HG02970 (cell line): ENCODE data around the gene ZNF524.

ENCODE experiments used
- ATAC-seq: cut with Tn5 transposase; IDR thresholded peaks from one replicate; pipeline ENCODE4 v1.9.1; 2021; ENCODE audit warnings: mild to moderate bottlenecking, moderate library complexity, moderate number of reproducible peaks; ENCODE audit not compliant: unreplicated experiment, low FRiP score

The ZNF524 gene

DNA sequence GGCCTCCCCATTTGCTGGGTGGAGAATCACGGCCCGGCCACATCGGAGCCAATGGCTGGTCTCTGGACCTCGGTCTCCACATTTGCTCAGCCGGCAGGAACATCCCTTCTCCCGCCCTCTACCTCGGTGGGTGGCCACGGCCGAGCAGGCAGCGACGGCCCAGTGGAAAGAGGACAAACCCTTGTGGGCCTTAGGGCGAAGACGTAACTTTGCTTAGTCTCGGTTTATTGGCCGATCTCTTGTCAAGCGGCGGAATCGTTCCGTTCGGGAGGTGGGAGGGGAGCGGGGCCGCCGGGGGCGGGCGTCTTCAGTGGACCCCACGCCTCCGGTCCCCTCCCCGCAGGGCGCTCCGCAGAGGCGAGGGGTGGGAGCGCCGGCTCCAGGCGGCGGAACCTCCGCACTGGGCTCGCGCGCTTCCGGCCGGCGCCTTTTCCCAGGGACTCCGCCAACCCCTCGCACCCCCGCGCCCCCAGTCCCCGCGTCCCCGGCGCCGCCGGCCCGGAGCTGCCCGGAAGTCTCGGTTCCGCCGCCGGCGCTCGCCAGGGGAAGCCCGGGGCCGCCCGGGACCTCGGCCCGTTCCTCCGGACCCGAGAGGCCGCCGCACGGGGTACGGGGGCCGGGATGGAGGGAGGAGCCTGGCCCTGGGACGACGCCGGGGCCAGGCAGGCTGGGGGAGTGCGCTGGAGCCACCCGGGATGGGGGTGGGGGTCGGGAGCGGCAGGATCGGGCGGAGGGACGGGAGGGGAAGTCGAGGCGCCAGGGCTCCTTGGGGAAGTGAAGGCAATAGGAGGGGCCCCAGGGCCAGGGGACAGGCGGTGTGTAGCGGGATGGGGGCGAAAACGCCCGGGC lies 40.7 kb downstream of the ZNF524 start, which contains the start of gene ZNF580:
Gene ZNF580, plus strand, starts transcription at position 426 of the 849 bp plus-strand sequence. CDS start 1,507 bp downstream, outside the sequence.
- peak; percentile 35 for ATAC-seq

DNA sequence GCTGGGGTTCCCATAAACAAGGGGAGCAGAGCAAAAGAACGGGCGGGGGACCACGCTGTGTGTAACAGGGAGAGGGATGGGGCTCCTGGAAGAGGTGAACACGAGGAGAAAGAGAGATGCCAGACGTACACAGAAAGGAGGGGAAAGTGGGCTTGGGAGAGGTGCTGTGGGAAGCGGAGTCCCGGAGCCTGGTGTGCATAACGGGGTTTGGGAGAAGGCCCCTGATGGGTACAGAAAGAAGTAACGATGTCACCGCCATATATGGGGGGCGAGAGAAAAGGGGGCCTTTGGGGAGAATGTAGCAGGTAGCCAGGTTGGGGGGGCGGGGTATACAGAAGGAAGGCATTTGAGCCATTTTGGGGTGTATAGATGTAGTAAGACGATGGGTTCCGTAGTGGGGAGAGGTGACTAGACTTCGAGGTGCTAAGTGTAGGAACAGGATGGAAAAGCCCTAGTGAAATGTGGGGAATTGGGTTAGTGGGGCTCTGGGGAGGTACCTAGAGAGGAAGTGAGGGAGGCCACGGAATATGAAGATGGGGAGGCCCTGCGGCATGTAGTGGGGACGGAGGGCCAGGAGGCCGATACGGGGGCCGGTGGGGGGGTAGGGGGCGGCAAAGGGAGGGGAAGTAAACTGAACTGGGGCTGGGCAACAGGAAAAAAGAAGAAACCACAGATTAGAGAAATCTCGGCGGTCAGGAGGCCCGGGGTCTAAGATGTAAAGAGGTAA lies 41.5 kb downstream of the ZNF524 start:
- ATAC-seq: no peak

DNA sequence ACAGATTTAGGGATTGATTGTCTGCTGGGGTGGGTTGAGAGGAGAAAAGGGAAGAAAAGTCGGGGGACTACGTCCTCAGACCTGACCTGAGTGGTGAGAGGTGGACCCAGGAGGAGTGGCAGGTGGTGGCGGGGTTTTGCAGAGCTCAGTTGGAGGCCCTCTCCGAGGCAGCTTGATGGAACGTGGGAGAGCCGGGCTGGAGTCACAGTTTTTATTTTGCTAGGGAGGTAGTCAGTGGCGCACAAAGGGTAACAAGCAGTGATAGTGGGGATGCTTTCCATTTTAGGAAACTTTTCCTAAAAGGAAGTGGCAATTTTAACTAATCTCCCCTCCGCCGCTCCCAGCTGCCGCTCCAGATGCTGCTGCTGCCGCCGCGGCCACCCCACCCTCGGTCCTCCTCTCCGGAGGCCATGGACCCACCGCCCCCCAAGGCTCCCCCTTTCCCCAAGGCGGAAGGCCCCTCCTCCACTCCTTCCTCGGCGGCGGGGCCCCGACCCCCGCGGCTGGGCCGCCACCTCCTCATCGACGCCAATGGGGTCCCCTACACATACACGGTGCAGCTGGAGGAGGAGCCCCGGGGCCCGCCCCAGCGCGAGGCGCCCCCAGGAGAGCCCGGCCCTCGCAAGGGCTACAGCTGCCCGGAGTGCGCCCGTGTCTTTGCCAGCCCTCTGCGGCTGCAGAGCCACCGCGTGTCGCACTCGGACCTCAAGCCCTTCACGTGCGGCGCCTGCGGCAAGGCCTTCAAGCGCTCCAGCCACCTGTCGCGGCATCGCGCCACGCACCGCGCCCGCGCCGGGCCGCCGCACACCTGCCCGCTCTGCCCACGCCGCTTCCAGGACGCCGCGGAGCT lies 42.3 kb downstream of the ZNF524 start:
- no peak for ATAC-seq

DNA sequence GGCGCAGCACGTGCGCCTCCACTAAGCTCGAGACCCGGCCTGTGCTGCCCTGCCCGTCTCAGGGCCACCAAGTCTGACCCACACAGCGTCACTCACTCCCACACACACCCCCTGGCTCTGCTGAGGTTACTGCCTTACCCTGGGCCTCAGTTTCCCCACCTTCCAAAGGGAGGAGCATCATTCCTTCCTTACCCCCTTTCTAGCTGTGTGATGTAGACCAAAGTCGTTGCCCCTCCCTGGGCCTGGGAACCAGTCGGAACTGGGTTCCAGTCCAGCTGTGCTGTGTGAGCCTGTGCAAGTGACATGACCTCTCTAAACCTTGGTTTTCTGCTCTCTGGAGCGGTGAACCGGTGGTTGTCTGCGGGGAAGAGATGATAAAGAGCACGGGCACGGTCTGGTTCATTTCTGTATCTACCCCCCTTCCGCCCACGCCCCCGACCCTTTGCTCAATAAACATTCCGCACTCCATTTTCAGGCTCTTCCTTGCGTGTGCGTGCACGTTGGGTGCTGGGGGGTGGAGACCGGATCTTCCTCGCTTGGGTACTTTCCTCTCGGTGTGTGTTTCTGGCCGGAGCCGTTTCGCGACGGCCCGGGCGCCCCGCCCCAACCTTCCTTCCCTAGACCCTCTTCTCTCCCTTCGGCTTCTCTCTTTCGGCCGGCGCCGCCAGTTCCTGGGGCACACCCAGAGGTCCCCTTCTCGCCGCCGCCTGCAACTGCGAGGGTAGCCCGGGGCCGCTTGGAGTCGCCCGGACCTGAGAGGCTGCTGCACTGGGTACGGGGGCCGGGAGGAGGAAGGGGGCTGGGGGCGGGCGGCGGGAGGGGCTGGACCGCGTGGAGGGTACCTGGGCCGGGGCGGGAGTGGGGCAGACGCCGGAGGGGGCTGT lies 43.2 kb downstream of the ZNF524 start, which contains the start of gene ZNF581:
Gene ZNF581, plus strand, starts transcription at position 647 of the 884 bp plus-strand sequence. CDS start 923 bp downstream, outside the sequence.
- no peak for ATAC-seq

DNA sequence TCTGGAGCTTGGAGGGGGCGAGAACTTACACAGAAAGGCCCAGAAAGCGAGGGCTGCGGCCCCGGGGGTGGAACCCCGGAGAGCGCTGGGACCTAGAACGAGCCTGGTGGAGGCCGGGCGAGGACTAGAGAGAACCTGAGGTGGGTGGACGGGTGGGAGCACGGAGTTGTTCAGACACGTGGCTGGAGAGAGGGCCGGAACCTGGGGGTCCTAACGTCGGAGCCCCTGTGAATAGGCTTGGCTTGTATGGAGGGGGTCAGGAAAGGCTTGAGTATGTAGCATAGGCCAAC lies 43.7 kb downstream of the ZNF524 start:
- no peak for ATAC-seq

DNA sequence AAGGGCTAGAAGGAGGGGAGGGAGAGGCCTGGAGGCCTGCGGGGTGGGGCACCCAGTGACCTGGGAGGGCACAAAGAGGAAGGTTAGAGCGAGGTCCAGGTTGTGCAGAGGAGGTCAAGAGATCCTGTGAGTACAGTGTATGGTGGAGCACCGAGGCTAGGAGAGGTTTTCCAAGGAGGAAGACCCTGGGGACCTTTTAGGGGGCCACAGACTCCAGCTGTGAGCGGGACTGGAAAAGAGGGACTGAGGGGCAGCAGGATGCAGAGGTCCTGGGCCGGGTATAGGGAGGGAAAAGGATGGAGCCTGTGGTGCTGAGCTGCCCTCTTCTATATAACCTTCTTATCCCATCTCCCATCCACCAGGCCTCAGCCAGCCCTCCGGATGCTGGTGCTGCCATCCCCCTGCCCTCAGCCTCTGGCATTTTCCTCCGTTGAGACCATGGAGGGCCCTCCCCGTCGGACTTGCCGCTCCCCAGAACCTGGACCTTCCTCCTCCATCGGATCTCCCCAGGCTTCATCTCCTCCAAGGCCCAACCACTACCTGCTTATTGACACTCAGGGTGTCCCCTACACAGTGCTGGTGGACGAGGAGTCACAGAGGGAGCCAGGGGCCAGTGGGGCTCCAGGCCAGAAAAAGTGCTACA lies 44.2 kb downstream of the ZNF524 start:
- no peak for ATAC-seq

DNA sequence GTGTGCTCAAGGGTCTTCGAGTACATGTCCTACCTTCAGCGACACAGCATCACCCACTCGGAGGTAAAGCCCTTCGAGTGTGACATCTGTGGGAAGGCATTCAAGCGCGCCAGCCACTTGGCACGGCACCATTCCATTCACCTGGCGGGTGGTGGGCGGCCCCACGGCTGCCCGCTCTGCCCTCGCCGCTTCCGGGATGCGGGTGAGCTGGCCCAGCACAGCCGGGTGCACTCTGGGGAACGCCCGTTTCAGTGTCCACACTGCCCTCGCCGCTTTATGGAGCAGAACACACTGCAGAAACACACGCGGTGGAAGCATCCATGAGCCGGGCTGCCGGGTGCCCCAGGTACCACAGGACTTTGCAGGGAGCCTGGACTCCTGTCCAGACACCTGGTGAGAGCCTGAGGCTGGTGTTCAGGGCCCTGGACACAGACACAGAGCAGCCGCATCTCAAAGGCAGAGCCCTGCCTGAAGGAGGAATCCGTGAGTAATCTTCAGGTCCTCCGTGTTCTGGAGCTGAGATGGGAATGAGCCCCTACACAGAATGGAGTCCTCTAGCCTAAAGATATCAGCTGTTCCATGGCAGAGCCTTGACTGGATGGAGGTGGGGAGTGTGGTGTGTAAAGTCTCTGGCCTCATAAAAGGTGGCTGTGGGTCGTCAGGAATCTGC lies 44.9 kb downstream of the ZNF524 start:
- ATAC-seq: no peak

DNA sequence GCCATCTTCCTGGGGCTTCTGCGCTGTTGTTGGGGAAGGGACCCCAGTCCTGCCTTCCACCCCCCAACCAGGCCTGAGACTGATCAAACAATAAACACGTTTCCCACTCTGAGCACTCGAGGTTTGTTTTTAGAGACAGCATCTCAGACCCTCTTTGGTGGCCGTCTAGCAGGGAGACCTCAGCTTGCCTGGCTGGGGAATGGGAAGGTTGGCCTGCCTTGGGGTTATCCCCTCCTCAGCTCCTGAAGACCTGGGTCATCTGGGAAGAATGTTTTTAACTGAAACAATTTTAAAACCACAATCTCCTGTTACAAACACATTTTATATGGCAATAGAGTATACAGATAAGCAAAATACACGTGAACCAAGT lies 45.4 kb downstream of the ZNF524 start:
- ATAC-seq: no peak

DNA sequence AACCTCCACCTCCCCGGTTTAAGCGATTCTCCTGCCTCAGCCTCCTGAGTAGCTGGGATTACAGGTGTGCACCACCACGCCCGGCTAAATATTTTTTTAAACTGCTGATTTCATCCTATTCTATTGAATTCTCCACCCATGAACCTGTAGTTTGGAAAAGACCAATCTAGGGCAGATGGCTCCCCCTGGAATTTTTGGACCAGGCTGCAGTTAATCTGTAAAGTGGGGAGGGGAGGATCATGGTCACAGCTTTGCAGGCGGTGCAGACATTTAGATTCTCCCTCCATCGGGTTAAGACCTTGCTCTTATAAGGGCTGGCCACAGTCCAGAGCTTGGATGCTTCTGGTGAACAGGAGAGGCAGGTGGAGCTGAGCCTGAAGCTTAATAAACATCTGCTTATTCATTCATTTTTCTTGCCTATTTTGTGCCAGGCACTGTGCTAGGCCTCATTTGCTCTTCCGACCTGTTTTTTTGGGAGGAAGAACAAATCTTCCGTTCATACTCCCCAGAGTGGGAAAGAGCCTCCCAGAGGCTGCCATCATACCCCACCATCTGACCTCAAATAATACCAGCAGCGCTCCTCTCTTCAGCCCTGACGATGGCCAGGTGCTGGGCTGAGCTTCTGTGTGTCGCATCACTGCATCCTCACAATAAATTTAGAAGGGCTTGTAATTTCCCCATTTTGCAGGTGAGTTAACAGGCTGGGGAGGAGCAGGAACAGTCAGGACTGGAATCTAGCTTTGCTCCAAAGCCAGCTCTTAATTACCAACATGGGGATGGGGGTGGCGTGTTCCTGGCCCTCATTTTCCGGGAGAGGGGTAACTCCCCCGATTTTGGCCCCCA lies 47.0 kb downstream of the ZNF524 start:
- ATAC-seq: no peak

DNA sequence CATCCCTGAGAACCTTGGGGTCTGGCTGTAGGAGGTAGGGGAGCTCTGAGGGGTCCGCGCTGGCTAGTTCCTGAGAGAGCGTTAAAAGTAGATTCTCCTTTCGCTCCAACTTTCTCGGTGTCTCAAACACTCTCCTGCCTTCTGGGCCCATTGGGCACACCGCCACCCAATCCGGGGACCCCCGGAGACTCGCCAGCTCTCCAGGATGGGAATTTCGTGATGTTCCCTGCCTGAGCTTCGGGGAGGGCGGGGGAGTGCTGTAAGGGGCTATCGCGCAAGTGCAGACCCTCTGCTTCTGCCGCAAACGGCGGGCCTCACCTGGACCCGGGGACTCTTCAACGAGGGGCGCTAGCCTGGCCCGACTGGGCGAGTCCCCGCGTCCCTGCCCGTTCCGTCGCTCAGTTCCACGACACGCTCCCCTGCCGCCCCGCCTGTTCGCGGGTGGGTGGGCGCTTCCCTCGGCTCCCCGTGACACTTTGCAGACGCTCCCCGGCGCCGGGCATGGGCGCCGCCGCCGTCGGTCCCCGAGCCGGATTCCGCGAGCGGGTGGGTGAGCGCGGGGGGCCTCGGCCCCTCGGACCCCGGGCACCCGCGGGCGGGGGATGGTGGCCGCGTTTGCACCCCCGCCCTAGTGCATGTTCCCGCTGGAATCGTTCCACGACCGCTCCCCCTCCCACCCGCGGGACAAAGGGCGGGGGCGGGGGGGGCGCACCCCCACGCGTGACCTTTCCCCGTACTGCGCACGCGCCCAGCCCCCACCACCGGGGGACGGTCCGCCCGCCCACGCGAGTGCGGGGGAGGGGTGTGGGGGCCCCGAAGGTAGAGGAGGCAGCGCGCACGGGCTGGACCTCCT lies 47.9 kb downstream of the ZNF524 start, which contains the start of gene CCDC106:
Gene CCDC106, plus strand, starts transcription at position 481 of the 853 bp plus-strand sequence. CDS start 835 bp downstream, outside the sequence.
- no peak for ATAC-seq

DNA sequence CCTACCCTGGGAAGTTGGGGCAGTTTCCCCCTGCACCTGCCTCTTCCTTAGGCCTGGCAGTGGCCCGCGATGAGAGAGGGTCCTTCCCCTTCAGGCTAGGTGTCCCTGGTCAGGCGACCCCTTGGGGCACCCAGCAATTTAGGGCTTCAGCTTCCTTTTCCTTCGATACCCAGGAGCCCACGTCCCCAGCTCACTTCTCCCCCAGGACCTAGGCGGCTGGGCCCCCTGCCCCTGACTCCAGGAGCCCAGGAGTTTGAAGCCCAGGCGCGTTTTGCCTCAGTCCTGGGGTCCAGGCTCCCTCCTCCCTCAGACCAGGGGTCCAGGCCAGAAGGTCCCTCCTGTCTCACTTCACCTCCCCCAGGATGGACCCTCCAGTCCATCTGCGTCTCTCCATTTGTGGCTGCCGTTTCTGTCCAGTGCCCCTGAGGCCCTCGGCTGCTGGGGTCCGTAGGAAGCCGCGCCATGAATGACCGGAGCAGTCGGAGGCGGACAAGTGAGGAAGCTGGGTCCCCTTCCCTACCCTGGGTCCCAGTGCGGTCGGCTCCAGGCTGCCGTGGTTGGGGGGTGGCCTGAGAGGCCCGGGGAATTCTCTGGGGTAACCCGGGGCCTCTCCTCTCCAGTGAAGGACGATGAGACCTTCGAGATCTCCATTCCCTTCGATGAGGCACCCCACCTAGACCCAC lies 48.6 kb downstream of the ZNF524 start:
- ATAC-seq: no peak

DNA sequence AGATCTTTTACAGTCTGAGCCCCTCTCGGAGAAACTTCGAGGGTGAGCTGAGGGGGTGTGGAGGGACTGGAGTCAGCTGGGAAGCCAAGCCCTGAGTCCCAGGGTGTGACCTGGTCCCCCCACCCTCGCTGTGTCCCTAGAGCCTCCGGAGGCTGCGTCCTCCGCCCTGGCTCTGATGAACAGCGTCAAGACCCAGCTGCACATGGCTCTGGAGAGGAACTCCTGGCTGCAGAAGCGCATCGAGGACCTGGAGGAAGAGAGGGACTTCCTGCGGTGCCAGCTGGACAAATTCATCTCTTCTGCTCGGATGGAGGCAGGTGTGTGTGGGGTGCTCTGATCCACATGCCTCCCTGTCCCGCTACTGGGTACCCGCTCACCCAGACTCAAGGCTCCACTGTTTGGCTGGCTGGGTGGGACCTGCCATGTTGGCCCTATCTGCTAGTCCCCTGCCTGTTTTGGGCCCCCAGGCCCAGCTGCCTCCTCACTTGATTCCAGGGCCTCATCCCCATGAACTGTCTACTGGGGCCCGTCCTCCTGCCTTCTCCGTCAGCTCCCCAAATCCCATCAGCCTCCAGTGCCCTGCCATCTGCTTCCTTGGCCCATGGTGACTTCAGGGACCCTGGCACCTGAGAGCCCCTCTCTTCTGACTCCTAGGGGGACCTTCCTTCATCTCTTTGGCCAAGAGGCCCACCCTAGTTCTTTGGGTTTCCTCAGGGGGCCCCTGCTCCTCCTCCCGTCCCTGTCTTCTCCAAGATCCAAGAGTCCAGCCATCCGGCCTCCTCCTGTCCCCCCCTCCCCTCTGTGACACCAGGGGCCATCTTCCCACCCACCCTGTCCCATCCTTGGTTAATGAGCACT lies 49.4 kb downstream of the ZNF524 start:
- ATAC-seq: no peak

DNA sequence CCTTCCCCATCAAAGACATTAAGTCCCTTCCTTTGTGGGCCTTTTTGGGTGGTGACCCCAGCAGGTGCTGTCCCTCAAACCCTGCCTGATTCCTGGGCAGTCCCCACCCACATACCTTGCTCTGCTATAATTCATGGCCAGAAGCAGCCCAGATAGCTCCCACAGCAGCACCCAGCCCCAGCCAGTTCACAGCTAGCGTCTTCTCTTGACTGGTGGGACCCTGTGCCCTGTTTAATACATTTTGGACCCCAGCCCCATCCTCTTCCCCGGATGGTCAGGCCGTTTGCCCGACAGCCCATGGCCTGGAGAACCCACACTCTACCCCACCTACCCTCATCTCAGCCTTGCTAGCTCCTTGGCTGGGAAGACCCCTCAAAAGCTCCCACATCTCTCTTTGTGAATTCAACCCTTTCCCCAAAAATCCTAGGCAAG lies 50.1 kb downstream of the ZNF524 start:
- no peak for ATAC-seq

DNA sequence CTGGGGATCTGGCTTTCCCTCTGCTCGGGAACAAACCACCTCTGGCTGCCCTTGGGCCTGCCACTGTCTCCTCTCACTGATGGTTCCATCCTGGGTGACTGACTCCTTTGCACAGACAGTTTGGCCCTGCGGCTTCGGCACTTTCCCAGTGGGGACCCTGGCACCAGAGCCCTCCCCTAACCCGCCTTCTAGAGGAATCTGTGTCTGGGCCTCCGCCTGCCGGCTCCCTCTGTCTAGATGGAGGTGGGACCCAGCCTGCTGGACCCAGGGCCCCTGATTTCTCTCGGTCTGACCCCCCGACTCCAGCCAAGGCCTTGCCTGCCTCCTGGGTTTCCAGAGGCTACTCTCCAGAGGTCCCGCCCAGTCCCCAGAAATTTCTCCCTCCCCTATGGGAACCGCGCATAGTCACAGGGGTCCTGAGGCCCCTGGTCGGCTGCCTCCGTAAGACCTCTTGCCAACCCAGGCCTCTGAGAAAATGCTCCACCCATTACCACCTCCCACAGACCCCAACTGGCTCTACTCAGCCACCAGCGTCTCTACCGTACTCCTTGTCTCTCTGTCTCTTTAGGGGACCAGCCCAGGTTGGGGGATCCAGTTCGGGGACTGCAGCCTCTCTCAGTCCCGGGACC lies 50.6 kb downstream of the ZNF524 start:
- no peak for ATAC-seq

DNA sequence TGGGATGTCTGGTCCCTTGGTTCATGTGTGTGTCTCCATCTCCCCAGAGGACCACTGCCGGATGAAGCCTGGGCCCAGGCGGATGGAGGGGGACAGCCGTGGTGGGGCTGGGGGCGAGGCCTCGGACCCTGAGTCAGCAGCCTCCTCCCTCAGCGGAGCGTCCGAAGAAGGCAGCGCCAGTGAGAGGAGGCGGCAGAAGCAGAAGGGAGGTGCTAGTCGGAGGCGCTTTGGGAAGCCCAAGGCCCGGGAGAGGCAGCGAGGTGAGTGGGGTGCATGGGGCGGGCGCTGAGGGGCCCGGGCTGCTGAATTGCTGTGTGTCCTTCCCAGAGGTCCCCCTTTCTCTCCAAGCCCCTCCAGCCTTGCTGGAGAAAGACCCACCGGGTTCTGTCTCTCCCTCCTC lies 51.1 kb downstream of the ZNF524 start:
- no peak for ATAC-seq
